ENCODE results near the gene PLPP7. TPM values are rescaled to one million over a fixed set of nuclear protein-coding genes. Genes with fewer than 3 reads are reported as not detected.

The PLPP7 gene
- total RNA-seq, 1 donor from 2014 or later, result 0.20 TPM

DNA sequence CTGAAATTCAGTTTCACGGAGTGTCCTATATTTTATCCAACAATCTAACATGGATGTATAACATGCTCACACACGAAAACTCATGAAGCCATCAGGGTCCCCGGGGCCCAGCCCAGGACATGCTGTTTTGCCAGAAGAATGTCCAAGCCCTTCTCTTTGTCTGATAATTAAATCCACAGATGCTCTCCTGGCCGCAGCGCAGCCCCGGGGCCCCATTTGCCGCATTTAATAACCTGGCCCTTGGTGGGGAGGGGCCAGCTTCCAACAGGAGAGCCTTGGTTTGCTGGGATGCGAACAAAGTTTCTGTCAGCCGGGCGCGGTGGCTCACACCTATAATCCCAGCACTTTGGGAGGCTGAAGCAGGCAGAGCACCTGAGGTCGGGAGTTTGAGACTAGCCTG, 30.0 kb downstream of the PLPP7 start:
- FAIRE-seq (no peak), DNase-seq (ENCODE audit: low read depth) (no peak)
- Mint-ChIP-seq H3K4me3 (ENCODE audit: unreplicated experiment) (no peak overlapping the region), H3K27me3 (ENCODE audit: low read depth, unreplicated experiment) (peaks cover 21% of the 10 kb centered on the region), H3K36me3 (ENCODE audit: low read depth, unreplicated experiment) (no peaks in the 10 kb centered on the region), H3K27ac (ENCODE audit: unreplicated experiment) (no peak overlapping the region), H3K9me3 (ENCODE audit: unreplicated experiment) (no peaks in the 10 kb centered on the region), H3K4me1 (ENCODE audit: low read depth, unreplicated experiment) (no peaks in the 10 kb centered on the region)
- H2AFZ ChIP-seq (ENCODE audit: low read depth, low read length), result no peak overlapping the region
- H3K79me2 ChIP-seq (ENCODE audit: insufficient read depth, low read length), result no peaks in the 10 kb centered on the region
- no peaks in the 10 kb centered on the region for H3K4me1 ChIP-seq (ENCODE audit: insufficient read depth, low read length)
- H4K20me1 ChIP-seq (ENCODE audit: insufficient read depth, low read length), result no peaks in the 10 kb centered on the region
- no peak overlapping the region for H3K9ac ChIP-seq (ENCODE audit: low read length)
- H3K27ac ChIP-seq (ENCODE audit: low read depth, low read length), result no peak overlapping the region
- H3K27me3 ChIP-seq (ENCODE audit: insufficient read depth, low read length), result peaks cover 10% of the 10 kb centered on the region
- no peak overlapping the region for H3K4me3 ChIP-seq (ENCODE audit: insufficient read depth, low read depth, low read length)
- H3K4me2 ChIP-seq (ENCODE audit: low read length), result no peak overlapping the region
- H3K36me3 ChIP-seq (ENCODE audit: insufficient read depth, low read length), result no peaks in the 10 kb centered on the region
- no peaks in the 10 kb centered on the region for H3K9me3 ChIP-seq (ENCODE audit: insufficient read depth, low read depth, low read length)
- TF ChIP-seq EZH2 (IDR thresholded peaks at IDR 0.05; ENCODE audit: insufficient read depth, low read length), result no peak
- TF ChIP-seq, protein P1, sequence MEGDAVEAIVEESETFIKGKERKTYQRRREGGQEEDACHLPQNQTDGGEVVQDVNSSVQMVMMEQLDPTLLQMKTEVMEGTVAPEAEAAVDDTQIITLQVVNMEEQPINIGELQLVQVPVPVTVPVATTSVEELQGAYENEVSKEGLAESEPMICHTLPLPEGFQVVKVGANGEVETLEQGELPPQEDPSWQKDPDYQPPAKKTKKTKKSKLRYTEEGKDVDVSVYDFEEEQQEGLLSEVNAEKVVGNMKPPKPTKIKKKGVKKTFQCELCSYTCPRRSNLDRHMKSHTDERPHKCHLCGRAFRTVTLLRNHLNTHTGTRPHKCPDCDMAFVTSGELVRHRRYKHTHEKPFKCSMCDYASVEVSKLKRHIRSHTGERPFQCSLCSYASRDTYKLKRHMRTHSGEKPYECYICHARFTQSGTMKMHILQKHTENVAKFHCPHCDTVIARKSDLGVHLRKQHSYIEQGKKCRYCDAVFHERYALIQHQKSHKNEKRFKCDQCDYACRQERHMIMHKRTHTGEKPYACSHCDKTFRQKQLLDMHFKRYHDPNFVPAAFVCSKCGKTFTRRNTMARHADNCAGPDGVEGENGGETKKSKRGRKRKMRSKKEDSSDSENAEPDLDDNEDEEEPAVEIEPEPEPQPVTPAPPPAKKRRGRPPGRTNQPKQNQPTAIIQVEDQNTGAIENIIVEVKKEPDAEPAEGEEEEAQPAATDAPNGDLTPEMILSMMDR (IDR thresholded peaks at IDR 0.05; ENCODE audit: insufficient read depth, low read depth, low read length), result no peak

DNA sequence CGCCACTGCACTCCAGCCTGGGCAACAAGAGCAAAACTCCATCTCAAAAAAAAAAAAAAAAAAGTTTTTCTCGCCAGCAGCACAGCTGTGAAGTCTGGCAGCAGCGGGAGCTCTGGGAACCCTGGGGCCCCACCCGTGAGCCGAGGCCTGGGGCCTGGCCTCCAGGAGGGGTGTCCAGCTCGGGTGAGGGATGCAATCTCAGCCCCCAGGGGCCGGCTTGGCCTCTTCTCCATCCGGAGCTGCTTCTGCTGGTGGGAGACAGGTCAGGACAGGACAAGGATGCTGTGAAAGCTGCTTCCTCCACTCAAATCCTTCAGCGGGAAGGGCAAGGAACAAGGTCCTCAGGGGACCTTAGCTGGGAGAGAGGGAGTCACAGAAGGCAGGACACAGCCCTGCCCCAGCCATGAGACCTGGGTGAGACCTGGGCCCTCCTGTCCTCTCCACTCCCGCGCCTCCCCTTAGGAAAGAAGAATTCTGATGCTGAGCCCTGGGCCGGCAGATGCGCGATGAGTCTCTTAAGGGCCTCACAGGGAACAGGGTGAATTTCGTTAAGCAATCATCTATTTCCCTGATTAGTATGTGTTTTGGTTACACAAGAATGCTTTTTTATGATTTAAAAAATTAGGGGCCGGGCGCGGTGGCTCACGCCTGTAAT, 30.6 kb downstream of the PLPP7 start:
- no peaks in the 10 kb centered on the region for H3K4me1 Mint-ChIP-seq (ENCODE audit: low read depth, unreplicated experiment)
- Histone ChIP-seq H3K9me3 (ENCODE audit: insufficient read depth, low read depth, low read length) (no peaks in the 10 kb centered on the region), H3K36me3 (ENCODE audit: insufficient read depth, low read length) (no peaks in the 10 kb centered on the region), H3K79me2 (ENCODE audit: insufficient read depth, low read length) (no peaks in the 10 kb centered on the region), H4K20me1 (ENCODE audit: insufficient read depth, low read length) (no peaks in the 10 kb centered on the region), H3K27me3 (ENCODE audit: insufficient read depth, low read length) (peaks cover 7% of the 10 kb centered on the region), H3K4me2 (ENCODE audit: low read length) (no peak overlapping the region), H3K27ac (ENCODE audit: low read depth, low read length) (no peak overlapping the region), H3K9ac (ENCODE audit: low read length) (no peak overlapping the region), H3K4me1 (ENCODE audit: insufficient read depth, low read length) (no peaks in the 10 kb centered on the region), H3K4me3 (ENCODE audit: insufficient read depth, low read depth, low read length) (no peak overlapping the region), H2AFZ (ENCODE audit: low read depth, low read length) (no peak overlapping the region)
- DNase-seq (ENCODE audit: low read depth) (no peak), FAIRE-seq (no peak)
- H3K27me3 Mint-ChIP-seq (ENCODE audit: low read depth, unreplicated experiment), result peaks cover 17% of the 10 kb centered on the region
- TF ChIP-seq EZH2 (IDR thresholded peaks at IDR 0.05; ENCODE audit: insufficient read depth, low read length), result no peak
- TF ChIP-seq, protein P1 (IDR thresholded peaks at IDR 0.05; ENCODE audit: insufficient read depth, low read depth, low read length), result no peak
- no peaks in the 10 kb centered on the region for H3K9me3 Mint-ChIP-seq (ENCODE audit: unreplicated experiment)
- no peak overlapping the region for H3K4me3 Mint-ChIP-seq (ENCODE audit: unreplicated experiment)
- H3K36me3 Mint-ChIP-seq (ENCODE audit: low read depth, unreplicated experiment), result no peaks in the 10 kb centered on the region
- H3K27ac Mint-ChIP-seq (ENCODE audit: unreplicated experiment), result no peak overlapping the region

DNA sequence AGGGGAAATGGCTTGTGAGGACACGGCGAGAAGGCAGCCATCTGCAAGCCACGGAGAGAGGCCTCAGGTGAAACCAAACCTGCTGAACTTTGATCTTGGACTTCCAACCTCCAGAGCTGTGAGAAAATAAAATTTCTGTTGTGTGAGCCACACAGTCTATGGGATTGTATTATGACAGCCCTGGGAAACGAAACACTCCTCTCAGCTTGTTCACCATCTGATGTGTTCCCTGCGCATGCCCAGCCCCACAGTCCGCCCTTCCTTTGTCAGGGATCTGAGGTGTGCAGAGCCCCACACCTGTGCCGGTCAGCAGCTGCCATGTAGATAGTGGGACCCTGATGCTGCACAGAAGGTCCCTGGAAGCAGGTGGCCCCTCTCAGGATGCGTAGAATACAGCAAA, 34.1 kb downstream of the PLPP7 start:
- no peak for FAIRE-seq

More for the DNA sequence above, 34.1 kb downstream of the PLPP7 start:
- no peak overlapping the region for H3K4me3 Mint-ChIP-seq (ENCODE audit: unreplicated experiment)
- H3K9me3 Mint-ChIP-seq (ENCODE audit: unreplicated experiment), result no peaks in the 10 kb centered on the region
- no peak overlapping the region for H3K27ac Mint-ChIP-seq (ENCODE audit: unreplicated experiment)
- Histone ChIP-seq H3K4me1 (ENCODE audit: insufficient read depth, low read length) (no peaks in the 10 kb centered on the region), H3K9ac (ENCODE audit: low read length) (no peak overlapping the region), H3K9me3 (ENCODE audit: insufficient read depth, low read depth, low read length) (no peaks in the 10 kb centered on the region), H3K36me3 (ENCODE audit: insufficient read depth, low read length) (no peaks in the 10 kb centered on the region), H3K4me2 (ENCODE audit: low read length) (no peak overlapping the region), H3K4me3 (ENCODE audit: insufficient read depth, low read depth, low read length) (no peak overlapping the region), H3K79me2 (ENCODE audit: insufficient read depth, low read length) (no peaks in the 10 kb centered on the region), H3K27me3 (ENCODE audit: insufficient read depth, low read length) (peaks cover 3% of the 10 kb centered on the region), H2AFZ (ENCODE audit: low read depth, low read length) (no peak overlapping the region), H4K20me1 (ENCODE audit: insufficient read depth, low read length) (no peaks in the 10 kb centered on the region), H3K27ac (ENCODE audit: low read depth, low read length) (no peak overlapping the region)
- TF ChIP-seq EZH2 (IDR thresholded peaks at IDR 0.05; ENCODE audit: insufficient read depth, low read length), result no peak
- TF ChIP-seq, protein P1 (IDR thresholded peaks at IDR 0.05; ENCODE audit: insufficient read depth, low read depth, low read length), result no peak
- H3K36me3 Mint-ChIP-seq (ENCODE audit: low read depth, unreplicated experiment), result no peaks in the 10 kb centered on the region
- DNase-seq (ENCODE audit: low read depth), result no peak
- H3K4me1 Mint-ChIP-seq (ENCODE audit: low read depth, unreplicated experiment), result no peaks in the 10 kb centered on the region
- peaks cover 6% of the 10 kb centered on the region for H3K27me3 Mint-ChIP-seq (ENCODE audit: low read depth, unreplicated experiment)

All from astrocyte (in vitro differentiated cells and primary cell).